Esophagus squamous epithelium (tissue), 5 donors: ENCODE data around the gene SHOC2. TPM values are rescaled to one million over a fixed set of nuclear protein-coding genes. Genes with fewer than 3 reads are reported as not detected.

Experiments
- DNase-seq: peaks from one replicate; lab custom pipeline; 2025; lab: John Stamatoyannopoulos, UW
- H3K27ac ChIP-seq, 4 donors: fragments of 200-600 bp; sonication (generic); one replicate each; pipeline ENCODE4 v1.5.1; 2016 to 2019; ENCODE audit warnings: mild to moderate bottlenecking in 1 of 4
- H3K27me3 ChIP-seq, 4 donors: fragments of 200-600 bp; sonication (generic); 1 replicate in 3 of 4; 2 replicates in 1 of 4; pipeline versions ENCODE4 v1.5.1 to v1.6.0; 2017 to 2021; ENCODE audit warnings: antibody characterized with exemption in 1 of 4
- H3K36me3 ChIP-seq, 3 donors: fragments of 200-600 bp; sonication (generic); one replicate each; pipeline ENCODE4 v1.5.1; 2016 to 2019
- H3K4me1 ChIP-seq, 3 donors: fragments of 200-600 bp; sonication (generic); one replicate each; pipeline ENCODE4 v1.5.1; 2017 to 2019
- H3K4me3 ChIP-seq, 4 donors: fragments of 200-600 bp; sonication (generic); 1 replicate in 3 of 4; 2 replicates in 1 of 4; pipeline ENCODE4 v1.5.1; 2016 to 2019; ENCODE audit warnings: mild to moderate bottlenecking in 2 of 4, moderate library complexity in 1 of 4
- H3K9me3 ChIP-seq, 3 donors: fragments of 200-600 bp; sonication (generic); one replicate each; pipeline ENCODE4 v1.5.1; 2016 to 2019
- CTCF ChIP-seq, 6 experiments: fragments of 450-650 bp in 4 of 6; fragments of 200-600 bp in 2 of 6; sonication (generic) in 2 of 6; IDR thresholded peaks; one replicate each; pipeline ENCODE4 v1.5.1; 2016 to 2019; ENCODE audit warnings: antibody characterized with exemption in 6 of 6, mild to moderate bottlenecking in 4 of 6, moderate library complexity in 4 of 6
- POLR2A ChIP-seq, 4 donors: fragments of 450-650 bp; IDR thresholded peaks; one replicate each; pipeline ENCODE4 v1.6.1; 2017; ENCODE audit warnings: antibody characterized with exemption in 4 of 4, mild to moderate bottlenecking in 4 of 4, moderate library complexity in 3 of 4
- WGBS, 2 donors: methylation state at CpG; one replicate each; pipeline ENCODE4 v1.1.5; 2018; 5-methylcytosine and 5-hydroxymethylcytosine counted together
- intact Hi-C: fragments of 100-400 bp; cut with DNase I; formaldehyde crosslinking; loops from one replicate; pipeline ENCODE4 v1.15.0; 2022
- total RNA-seq, 4 donors: library from RNA; depleted of rRNA; stranded (reverse); fragments of >200 nt; gene quantifications; one replicate each; pipeline ENCODE4 v1.1.0, GENCODE V29; 2016
- donor health status: DM: yes; HTN: yes; CAD: no.

The SHOC2 gene
- total RNA-seq, 4 donors from 2014 or later = 24.8 to 59.5 (median 43.0) TPM

GRCh38 chr10:110944792-110945396 is 25.5 kb downstream of the SHOC2 start:
- H3K27me3 ChIP-seq = no peaks in the 10 kb centered on the region
- H3K36me3 ChIP-seq = peaks cover 0 to 13% (median 0%) of the 10 kb centered on the region in 3 donors
- no peak for DNase-seq
- H3K4me1 ChIP-seq = peaks cover 0 to 22% (median 9%) of the 10 kb centered on the region in 3 donors
- intact Hi-C loops = no loop called here
- TF ChIP-seq POLR2A (IDR thresholded peaks at IDR 0.05) = no peak
- no peak for TF ChIP-seq CTCF (IDR thresholded peaks at IDR 0.05)
- H3K27ac ChIP-seq = no peak overlapping the region
- H3K4me3 ChIP-seq = no peak overlapping the region
- H3K9me3 ChIP-seq = no peaks in the 10 kb centered on the region
- WGBS, 2 donors = 53 to 56% methylated on average over 5 of the region's 5 CpGs

GRCh38 chr10:110946496-110946895 is 27.1 kb downstream of the SHOC2 start:
- no peak for DNase-seq
- peaks cover 0 to 6% (median 0%) of the 10 kb centered on the region in 3 donors for H3K36me3 ChIP-seq
- H3K4me1 ChIP-seq = peaks cover 0 to 22% (median 9%) of the 10 kb centered on the region in 3 donors
- TF ChIP-seq CTCF (IDR thresholded peaks at IDR 0.05) = no peak
- no peak for TF ChIP-seq POLR2A (IDR thresholded peaks at IDR 0.05)
- H3K4me3 ChIP-seq = no peak overlapping the region
- 48 to 58% methylated on average over 1 of the region's 1 CpG for WGBS, 2 donors
- H3K27me3 ChIP-seq = no peaks in the 10 kb centered on the region
- H3K27ac ChIP-seq = no peak overlapping the region
- intact Hi-C loops = no loop called here
- no peaks in the 10 kb centered on the region for H3K9me3 ChIP-seq

- 64 to 93% methylated on average over 1 to 3 of the region's 4 CpGs for WGBS, 2 donors
- no peak for DNase-seq
- no peak overlapping the region for H3K4me3 ChIP-seq
- H3K4me1 ChIP-seq = peaks cover 0 to 22% (median 9%) of the 10 kb centered on the region in 3 donors
- no peaks in the 10 kb centered on the region for H3K9me3 ChIP-seq
- TF ChIP-seq CTCF (IDR thresholded peaks at IDR 0.05) (no peak), POLR2A (IDR thresholded peaks at IDR 0.05) (no peak)
- H3K27ac ChIP-seq = no peak overlapping the region
- no peaks in the 10 kb centered on the region for H3K27me3 ChIP-seq
- intact Hi-C loops = no loop called here
- peaks cover 0 to 6% (median 0%) of the 10 kb centered on the region in 3 donors for H3K36me3 ChIP-seq
Measured at GRCh38 chr10:110947061-110947595, 27.7 kb downstream of the SHOC2 start.

GRCh38 chr10:110951381-110951780 is 32.0 kb downstream of the SHOC2 start:
- H3K27ac ChIP-seq = no peak overlapping the region
- H3K27me3 ChIP-seq = no peaks in the 10 kb centered on the region
- H3K4me3 ChIP-seq = no peak overlapping the region
- intact Hi-C loops = no loop called here
- H3K4me1 ChIP-seq = no peaks in the 10 kb centered on the region
- WGBS, 2 donors = 86 to 89% methylated on average over 4 of the region's 4 CpGs
- no peaks in the 10 kb centered on the region for H3K9me3 ChIP-seq
- H3K36me3 ChIP-seq = peaks cover 0 to 13% (median 0%) of the 10 kb centered on the region in 3 donors
- DNase-seq = no peak
- TF ChIP-seq CTCF (IDR thresholded peaks at IDR 0.05) (no peak), POLR2A (IDR thresholded peaks at IDR 0.05) (no peak)

GRCh38 chr10:110957606-110958005 is 38.2 kb downstream of the SHOC2 start:
- WGBS, 2 donors = 56 to 62% methylated on average over 1 of the region's 1 CpG
- TF ChIP-seq POLR2A (IDR thresholded peaks at IDR 0.05) = no peak
- no peak for TF ChIP-seq CTCF (IDR thresholded peaks at IDR 0.05)
- H3K27ac ChIP-seq = no peak overlapping the region
- intact Hi-C loops = no loop called here
- no peak for DNase-seq
- H3K4me1 ChIP-seq = peaks cover 0 to 26% (median 5%) of the 10 kb centered on the region in 3 donors
- no peak overlapping the region for H3K4me3 ChIP-seq
- H3K27me3 ChIP-seq = no peaks in the 10 kb centered on the region
- no peaks in the 10 kb centered on the region for H3K9me3 ChIP-seq
- H3K36me3 ChIP-seq = peaks cover 0 to 6% (median 0%) of the 10 kb centered on the region in 3 donors
